ENCODE data around the gene WDFY2. TPM values are rescaled to one million over a fixed set of nuclear protein-coding genes. Genes with fewer than 3 reads are reported as not detected.
A peak's percentile ranks its signal among the peaks of the same experiment; 100 is the strongest.

The WDFY2 gene
- total and polyA plus RNA-seq, 4 donors: 4.6 to 27.3 (median 10.9) TPM

DNA sequence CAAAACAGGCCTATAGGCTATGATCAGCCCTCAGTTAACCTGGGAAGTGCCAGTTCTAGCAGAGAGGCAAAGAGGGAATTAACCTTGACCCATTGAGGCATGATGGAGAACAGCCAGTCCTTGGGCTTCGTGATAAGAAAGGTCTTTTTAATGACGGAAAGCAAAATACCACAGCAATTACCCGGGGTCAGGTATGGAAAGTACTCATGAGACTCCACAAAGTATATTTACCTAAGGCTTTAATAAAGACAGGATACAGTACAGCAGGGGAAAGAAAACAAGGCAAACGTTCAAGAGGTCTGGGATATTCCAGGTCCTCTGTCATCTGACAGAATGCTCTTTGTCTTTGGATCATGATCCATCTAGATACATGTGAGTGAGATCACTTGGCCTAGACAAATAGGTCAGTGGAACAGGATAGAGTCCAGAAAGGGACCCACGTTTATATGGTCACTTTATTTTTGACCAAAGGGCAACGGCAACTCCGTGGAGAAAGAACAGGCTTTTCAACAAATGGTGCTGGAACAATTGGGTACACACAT is 52.2 kb downstream of the WDFY2 start:
- ATAC-seq (ENCODE audit: insufficient read depth, low FRiP score) (no peak), DNase-seq (no peak)
- H3K27ac ChIP-seq (ENCODE audit: low read depth in 1 of 2, low read length in 1 of 2): no peak overlapping the region
- H3K9me3 ChIP-seq (ENCODE audit: control insufficient read depth in 4 of 4, insufficient read depth in 3 of 4, low read length in 3 of 4): no peaks in the 10 kb centered on the region
- no peaks in the 10 kb centered on the region for H3K36me3 ChIP-seq (ENCODE audit: control insufficient read depth in 4 of 4, insufficient read depth in 4 of 4, low read length in 4 of 4)
- peaks cover 0 to 23% (median 12%) of the 10 kb centered on the region in 5 donors for H3K4me1 ChIP-seq (ENCODE audit: control insufficient read depth in 5 of 5, insufficient read depth in 5 of 5, low read length in 5 of 5)
- WGBS, 2 donors: 57 to 79% methylated on average over 7 of the region's 7 CpGs
- no peak overlapping the region for H3K4me3 ChIP-seq
- H3K27me3 ChIP-seq (ENCODE audit: control insufficient read depth in 3 of 3, insufficient read depth in 3 of 3, low read length in 2 of 3): no peaks in the 10 kb centered on the region
- H3K9ac ChIP-seq (ENCODE audit: insufficient read depth in 1 of 2, low read length in 2 of 2): no peak overlapping the region
- TF ChIP-seq, protein P1, sequence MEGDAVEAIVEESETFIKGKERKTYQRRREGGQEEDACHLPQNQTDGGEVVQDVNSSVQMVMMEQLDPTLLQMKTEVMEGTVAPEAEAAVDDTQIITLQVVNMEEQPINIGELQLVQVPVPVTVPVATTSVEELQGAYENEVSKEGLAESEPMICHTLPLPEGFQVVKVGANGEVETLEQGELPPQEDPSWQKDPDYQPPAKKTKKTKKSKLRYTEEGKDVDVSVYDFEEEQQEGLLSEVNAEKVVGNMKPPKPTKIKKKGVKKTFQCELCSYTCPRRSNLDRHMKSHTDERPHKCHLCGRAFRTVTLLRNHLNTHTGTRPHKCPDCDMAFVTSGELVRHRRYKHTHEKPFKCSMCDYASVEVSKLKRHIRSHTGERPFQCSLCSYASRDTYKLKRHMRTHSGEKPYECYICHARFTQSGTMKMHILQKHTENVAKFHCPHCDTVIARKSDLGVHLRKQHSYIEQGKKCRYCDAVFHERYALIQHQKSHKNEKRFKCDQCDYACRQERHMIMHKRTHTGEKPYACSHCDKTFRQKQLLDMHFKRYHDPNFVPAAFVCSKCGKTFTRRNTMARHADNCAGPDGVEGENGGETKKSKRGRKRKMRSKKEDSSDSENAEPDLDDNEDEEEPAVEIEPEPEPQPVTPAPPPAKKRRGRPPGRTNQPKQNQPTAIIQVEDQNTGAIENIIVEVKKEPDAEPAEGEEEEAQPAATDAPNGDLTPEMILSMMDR (IDR thresholded peaks at IDR 0.05; ENCODE audit: control extremely low read depth, extremely low read depth): no peak

DNA sequence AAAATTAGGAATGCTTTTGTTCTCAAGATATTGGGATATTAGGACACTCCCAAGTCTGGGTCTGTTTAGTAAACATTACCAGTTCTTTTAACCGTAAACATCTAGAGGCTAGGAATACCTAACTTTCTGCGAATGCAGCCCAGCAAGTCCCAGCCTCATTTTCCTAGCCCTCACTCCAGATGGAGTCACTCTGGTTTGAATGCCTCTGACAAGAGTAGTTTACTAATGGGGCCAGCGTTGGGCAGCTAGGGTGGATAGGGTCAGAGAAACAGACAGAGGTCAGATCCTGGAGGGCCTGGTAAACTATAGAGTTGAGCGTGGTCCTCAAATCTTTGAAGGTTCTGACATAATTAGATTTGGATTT is 53.6 kb downstream of the WDFY2 start:
- Histone ChIP-seq H3K4me3 (no peak overlapping the region), H3K9ac (ENCODE audit: insufficient read depth in 1 of 2, low read length in 2 of 2) (no peak overlapping the region), H3K36me3 (ENCODE audit: control insufficient read depth in 4 of 4, insufficient read depth in 4 of 4, low read length in 4 of 4) (no peaks in the 10 kb centered on the region), H3K4me1 (ENCODE audit: control insufficient read depth in 5 of 5, insufficient read depth in 5 of 5, low read length in 5 of 5) (peaks cover 0 to 23% (median 12%) of the 10 kb centered on the region in 5 donors), H3K27me3 (ENCODE audit: control insufficient read depth in 3 of 3, insufficient read depth in 3 of 3, low read length in 2 of 3) (no peaks in the 10 kb centered on the region), H3K9me3 (ENCODE audit: control insufficient read depth in 4 of 4, insufficient read depth in 3 of 4, low read length in 3 of 4) (no peaks in the 10 kb centered on the region), H3K27ac (ENCODE audit: low read depth in 1 of 2, low read length in 1 of 2) (no peak overlapping the region)
- DNase-seq: no peak
- ATAC-seq (ENCODE audit: insufficient read depth, low FRiP score): no peak
- 88 to 92% methylated on average over 4 of the region's 4 CpGs for WGBS, 2 donors
- TF ChIP-seq, protein P1 (IDR thresholded peaks at IDR 0.05; ENCODE audit: control extremely low read depth, extremely low read depth): no peak

DNA sequence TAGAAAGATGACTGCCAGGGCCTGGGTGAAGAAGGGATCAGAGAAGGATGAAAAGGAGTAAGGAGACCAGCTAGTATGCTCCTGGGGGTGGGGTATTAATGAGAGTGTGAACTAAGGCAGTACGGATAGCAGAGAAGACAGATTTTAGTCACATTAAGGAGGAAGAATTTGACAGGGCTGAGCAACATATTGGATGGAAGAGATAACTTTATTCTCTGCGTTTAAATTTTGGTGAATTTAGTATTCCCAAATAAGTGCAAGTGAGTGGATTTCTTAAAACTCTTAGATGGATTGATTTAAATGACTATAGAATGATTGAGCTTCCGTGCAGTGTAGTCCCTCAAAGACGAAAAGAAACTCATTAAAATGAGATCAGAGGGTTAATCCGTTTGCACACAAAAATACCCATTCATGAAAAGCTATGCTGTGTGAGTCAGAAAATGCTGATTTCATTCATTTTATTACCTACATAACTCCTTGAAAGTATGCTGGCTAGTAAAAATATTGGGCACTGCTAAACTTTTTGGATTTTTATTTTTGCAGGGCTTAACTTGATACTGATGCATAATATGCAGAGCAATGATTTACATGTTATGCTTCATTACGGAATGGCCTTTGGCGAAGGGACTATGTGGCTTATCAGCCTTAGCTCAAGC is 54.1 kb downstream of the WDFY2 start:
- DNase-seq (peak in 1 of 3 donors; percentile 28), ATAC-seq (ENCODE audit: insufficient read depth, low FRiP score) (no peak)
- no peak overlapping the region for H3K4me3 ChIP-seq
- no peaks in the 10 kb centered on the region for H3K27me3 ChIP-seq (ENCODE audit: control insufficient read depth in 3 of 3, insufficient read depth in 3 of 3, low read length in 2 of 3)
- no peaks in the 10 kb centered on the region for H3K36me3 ChIP-seq (ENCODE audit: control insufficient read depth in 4 of 4, insufficient read depth in 4 of 4, low read length in 4 of 4)
- peaks cover 0 to 23% (median 10%) of the 10 kb centered on the region in 5 donors for H3K4me1 ChIP-seq (ENCODE audit: control insufficient read depth in 5 of 5, insufficient read depth in 5 of 5, low read length in 5 of 5)
- TF ChIP-seq, protein P1 (IDR thresholded peaks at IDR 0.05; ENCODE audit: control extremely low read depth, extremely low read depth): no peak
- WGBS, 2 donors: 86 to 90% methylated on average over 7 of the region's 7 CpGs
- no peak overlapping the region for H3K27ac ChIP-seq (ENCODE audit: low read depth in 1 of 2, low read length in 1 of 2)
- no peaks in the 10 kb centered on the region for H3K9me3 ChIP-seq (ENCODE audit: control insufficient read depth in 4 of 4, insufficient read depth in 3 of 4, low read length in 3 of 4)
- H3K9ac ChIP-seq (ENCODE audit: insufficient read depth in 1 of 2, low read length in 2 of 2): no peak overlapping the region

Measured in lung (tissue), 12 donors.